Measurements from ENCODE around the gene TSPAN3. TPM values are rescaled to one million over a fixed set of nuclear protein-coding genes. Genes with fewer than 3 reads are reported as not detected.

Gene TSPAN3
- total RNA-seq, 1 experiment from 2014 or later = 205 TPM

DNA sequence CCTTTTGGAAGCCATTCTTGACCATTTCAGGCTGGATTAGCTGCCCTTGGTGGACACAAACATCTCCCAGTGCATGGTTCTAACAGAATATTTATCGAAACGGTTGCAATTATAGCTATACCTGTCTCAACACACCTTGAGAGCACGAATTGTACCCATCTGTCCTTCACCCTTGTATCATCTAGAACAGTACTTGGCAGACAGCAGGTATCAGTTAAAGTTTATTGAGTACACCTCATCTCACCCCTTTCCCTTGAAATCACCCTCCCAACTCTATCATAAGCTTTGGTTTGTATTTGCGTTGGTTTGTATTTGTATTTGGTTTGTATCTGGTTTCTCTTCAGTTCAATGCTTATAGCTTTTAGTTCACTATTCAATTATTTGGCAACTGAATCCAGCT is 12.4 kb downstream of the TSPAN3 start:
- no peaks in the 10 kb centered on the region for H3K9me3 ChIP-seq (ENCODE audit: low read length)
- no peaks in the 10 kb centered on the region for H3K9me2 ChIP-seq (replicated peaks; ENCODE audit: insufficient read depth, low read length)
- peaks cover 60% of the 10 kb centered on the region for H3K4me1 ChIP-seq (ENCODE audit: low read length)
- H3K4me2 ChIP-seq (ENCODE audit: low read depth, low read length, poor library complexity, severe bottlenecking) = no peak overlapping the region
- H3K36me3 ChIP-seq (ENCODE audit: insufficient read depth, low read length) = peaks cover 22% of the 10 kb centered on the region; the same call in 1 of the 2 replicates
- H3K9ac ChIP-seq (ENCODE audit: low read length) = no peak overlapping the region
- H3K4me3 ChIP-seq (ENCODE audit: low read length) = no peak overlapping the region
- H3K27me3 ChIP-seq (ENCODE audit: low read length) = no peaks in the 10 kb centered on the region
- no peak for DNase-seq
- no peak overlapping the region for H2AFZ ChIP-seq (ENCODE audit: low read length)
- H3K27ac ChIP-seq (ENCODE audit: low read length) = no peak overlapping the region
- H4K20me1 ChIP-seq (ENCODE audit: insufficient read depth, low read depth, low read length) = peaks cover 8% of the 10 kb centered on the region; the same call in 1 of the 2 replicates
- peaks cover 96% of the 10 kb centered on the region for H3K79me2 ChIP-seq (ENCODE audit: low read length)

DNA sequence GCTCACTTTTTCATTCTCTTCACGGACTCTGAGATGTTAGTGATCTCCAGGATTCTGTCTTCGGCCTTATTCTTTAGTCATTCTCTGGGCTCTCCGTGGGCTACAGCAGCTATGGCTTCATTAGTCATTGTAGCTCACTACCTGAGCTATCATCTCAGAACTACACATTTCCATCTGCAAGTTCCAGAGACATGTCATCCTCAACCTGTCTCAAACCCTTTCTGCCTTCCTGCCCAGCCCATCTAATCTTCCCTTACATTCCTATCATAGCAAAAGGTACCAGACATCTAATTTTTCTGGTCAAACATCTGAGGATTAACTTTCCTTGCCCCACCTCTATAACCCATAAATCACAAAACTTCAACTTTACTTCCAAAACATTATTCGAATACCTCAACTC is 13.2 kb downstream of the TSPAN3 start:
- H3K9ac ChIP-seq (ENCODE audit: low read length) = no peak overlapping the region
- H3K4me2 ChIP-seq (ENCODE audit: low read depth, low read length, poor library complexity, severe bottlenecking) = no peak overlapping the region
- no peaks in the 10 kb centered on the region for H3K27me3 ChIP-seq (ENCODE audit: low read length)
- H2AFZ ChIP-seq (ENCODE audit: low read length) = no peak overlapping the region
- H3K36me3 ChIP-seq (ENCODE audit: insufficient read depth, low read length) = peaks cover 25% of the 10 kb centered on the region; the same call in 1 of the 2 replicates
- H3K79me2 ChIP-seq (ENCODE audit: low read length) = peaks cover 91% of the 10 kb centered on the region
- H3K27ac ChIP-seq (ENCODE audit: low read length) = peak overlapping the region; percentile 31; the same call in 1 of the 2 replicates
- H3K9me2 ChIP-seq (replicated peaks; ENCODE audit: insufficient read depth, low read length) = no peaks in the 10 kb centered on the region
- DNase-seq = no peak
- peaks cover 8% of the 10 kb centered on the region; the same call in 1 of the 2 replicates for H4K20me1 ChIP-seq (ENCODE audit: insufficient read depth, low read depth, low read length)
- peaks cover 54% of the 10 kb centered on the region for H3K4me1 ChIP-seq (ENCODE audit: low read length)
- no peaks in the 10 kb centered on the region for H3K9me3 ChIP-seq (ENCODE audit: low read length)
- H3K4me3 ChIP-seq (ENCODE audit: low read length) = no peak overlapping the region

DNA sequence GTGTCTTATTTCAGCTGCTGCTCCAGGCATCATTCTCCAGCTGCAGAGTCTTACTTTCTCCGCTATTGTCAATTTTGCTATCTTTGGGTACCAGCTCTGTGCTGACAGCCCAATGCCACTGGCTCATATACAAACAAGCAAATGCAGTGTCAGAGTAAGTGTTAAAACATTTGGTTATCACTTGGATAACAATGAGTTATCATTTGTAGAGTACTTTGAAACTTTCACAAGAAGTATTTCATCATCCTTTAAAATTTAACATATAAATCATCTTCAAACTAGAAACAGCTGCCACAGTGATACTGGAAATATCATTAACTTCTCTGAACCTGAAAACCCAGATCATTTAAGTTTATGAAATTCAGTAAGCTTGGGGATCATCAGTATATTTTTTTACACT is 13.8 kb downstream of the TSPAN3 start:
- no peaks in the 10 kb centered on the region for H3K9me2 ChIP-seq (replicated peaks; ENCODE audit: insufficient read depth, low read length)

DNA sequence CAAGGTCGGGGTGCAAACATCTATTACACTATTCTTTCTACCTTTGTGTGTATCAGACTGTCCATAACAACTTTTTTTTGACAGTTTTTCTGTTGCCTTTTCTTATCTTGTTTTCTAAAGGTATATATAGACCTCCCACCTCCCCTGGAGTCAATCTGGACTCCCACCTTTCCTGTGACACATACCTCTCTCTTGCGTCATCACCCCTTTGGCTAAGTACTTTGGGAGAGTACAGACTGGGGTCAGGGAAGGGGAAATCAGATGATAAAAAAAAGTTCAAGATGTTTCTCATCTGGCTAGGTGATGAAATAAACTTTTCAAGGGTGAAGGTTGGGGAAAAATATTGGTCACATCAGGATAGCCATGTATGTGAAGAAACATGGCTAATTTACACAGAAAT is 17.2 kb downstream of the TSPAN3 start:
- Histone ChIP-seq H3K4me3 (ENCODE audit: low read length) (no peak overlapping the region), H3K9ac (ENCODE audit: low read length) (no peak overlapping the region), H3K9me2 (replicated peaks; ENCODE audit: insufficient read depth, low read length) (no peaks in the 10 kb centered on the region), H3K27me3 (ENCODE audit: low read length) (no peaks in the 10 kb centered on the region), H3K9me3 (ENCODE audit: low read length) (no peaks in the 10 kb centered on the region), H2AFZ (ENCODE audit: low read length) (no peak overlapping the region), H4K20me1 (ENCODE audit: insufficient read depth, low read depth, low read length) (0 out of 2 replicates have a peak, but pooled peaks cover 5% of the 10 kb centered on the region), H3K79me2 (ENCODE audit: low read length) (peaks cover 76% of the 10 kb centered on the region), H3K36me3 (ENCODE audit: insufficient read depth, low read length) (peaks cover 49% of the 10 kb centered on the region), H3K4me1 (ENCODE audit: low read length) (peaks cover 18% of the 10 kb centered on the region), H3K4me2 (ENCODE audit: low read depth, low read length, poor library complexity, severe bottlenecking) (no peak overlapping the region), H3K27ac (ENCODE audit: low read length) (no peak overlapping the region)
- DNase-seq = no peak

More for the DNA sequence above, 13.8 kb downstream of the TSPAN3 start:
- DNase-seq = no peak
- H3K27ac ChIP-seq (ENCODE audit: low read length) = peak overlapping the region; percentile 31; the same call in 1 of the 2 replicates
- H3K4me2 ChIP-seq (ENCODE audit: low read depth, low read length, poor library complexity, severe bottlenecking) = no peak overlapping the region
- peaks cover 48% of the 10 kb centered on the region for H3K4me1 ChIP-seq (ENCODE audit: low read length)
- peaks cover 8% of the 10 kb centered on the region; the same call in 1 of the 2 replicates for H4K20me1 ChIP-seq (ENCODE audit: insufficient read depth, low read depth, low read length)
- no peak overlapping the region for H3K9ac ChIP-seq (ENCODE audit: low read length)
- H3K36me3 ChIP-seq (ENCODE audit: insufficient read depth, low read length) = peaks cover 31% of the 10 kb centered on the region
- H3K27me3 ChIP-seq (ENCODE audit: low read length) = no peaks in the 10 kb centered on the region
- no peaks in the 10 kb centered on the region for H3K9me3 ChIP-seq (ENCODE audit: low read length)
- peaks cover 91% of the 10 kb centered on the region for H3K79me2 ChIP-seq (ENCODE audit: low read length)
- H2AFZ ChIP-seq (ENCODE audit: low read length) = no peak overlapping the region
- no peak overlapping the region for H3K4me3 ChIP-seq (ENCODE audit: low read length)

DNA sequence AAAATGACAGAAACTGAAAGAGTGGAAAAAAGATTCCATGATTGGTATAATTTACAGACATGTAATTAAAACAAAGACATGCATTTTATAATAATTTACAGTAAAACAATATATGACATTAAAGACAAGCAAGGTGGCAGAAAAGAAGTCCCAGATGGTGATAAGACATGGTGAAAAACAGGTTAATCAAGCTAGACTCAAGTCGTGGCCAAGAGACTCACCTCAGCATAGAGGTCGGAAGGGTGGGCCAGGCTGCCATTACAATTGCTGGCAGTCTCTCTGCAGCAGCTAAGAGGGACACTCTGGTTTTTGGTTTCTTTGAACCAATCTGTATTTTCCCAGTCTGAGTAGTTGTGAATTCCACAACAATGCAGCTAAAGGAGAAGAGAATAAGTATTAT is 18.4 kb downstream of the TSPAN3 start:
- Histone ChIP-seq H3K27ac (ENCODE audit: low read length) (no peak overlapping the region), H3K9ac (ENCODE audit: low read length) (no peak overlapping the region), H3K4me3 (ENCODE audit: low read length) (no peak overlapping the region), H3K9me3 (ENCODE audit: low read length) (no peaks in the 10 kb centered on the region), H3K4me1 (ENCODE audit: low read length) (peaks cover 7% of the 10 kb centered on the region), H3K36me3 (ENCODE audit: insufficient read depth, low read length) (peaks cover 60% of the 10 kb centered on the region), H3K9me2 (replicated peaks; ENCODE audit: insufficient read depth, low read length) (no peaks in the 10 kb centered on the region), H3K27me3 (ENCODE audit: low read length) (no peaks in the 10 kb centered on the region), H3K4me2 (ENCODE audit: low read depth, low read length, poor library complexity, severe bottlenecking) (no peak overlapping the region), H2AFZ (ENCODE audit: low read length) (no peak overlapping the region), H3K79me2 (ENCODE audit: low read length) (peaks cover 73% of the 10 kb centered on the region), H4K20me1 (ENCODE audit: insufficient read depth, low read depth, low read length) (no peaks in the 10 kb centered on the region)
- no peak for DNase-seq

DNA sequence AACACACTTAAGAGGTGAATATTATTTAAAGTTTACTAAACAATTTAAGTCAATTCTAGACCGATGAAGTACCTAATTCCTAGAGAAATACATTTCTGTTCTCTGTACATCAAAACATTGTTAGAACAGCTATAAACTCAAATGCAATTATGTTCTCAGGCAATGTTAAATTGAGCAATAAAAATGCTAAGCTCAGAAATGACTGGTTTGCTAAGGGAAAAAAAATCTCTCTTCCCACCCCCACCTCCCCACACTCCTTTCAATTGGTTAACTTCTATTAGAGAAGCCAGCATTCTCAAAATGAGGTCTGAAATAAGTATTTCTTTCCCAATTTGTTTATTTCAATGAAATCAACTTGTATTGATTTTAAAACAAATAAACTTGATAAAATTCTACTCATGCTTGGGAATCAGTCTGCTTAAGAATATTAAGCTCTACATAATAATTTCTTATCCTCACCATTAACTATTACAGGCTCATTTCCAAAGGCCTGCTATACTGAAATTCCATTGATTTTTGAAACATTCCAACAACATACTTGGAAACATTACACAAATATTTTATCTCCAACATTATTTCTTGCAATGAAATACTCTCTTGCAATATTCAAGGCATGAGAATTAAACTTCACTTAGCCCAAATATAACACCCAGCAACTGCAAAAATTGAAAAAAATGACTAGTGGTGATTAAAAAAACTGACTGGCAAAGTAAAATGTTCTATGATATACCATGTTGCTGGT is 22.6 kb downstream of the TSPAN3 start:
- DNase-seq = no peak
- Histone ChIP-seq H3K27me3 (ENCODE audit: low read length) (no peaks in the 10 kb centered on the region), H3K4me2 (ENCODE audit: low read depth, low read length, poor library complexity, severe bottlenecking) (no peak overlapping the region), H2AFZ (ENCODE audit: low read length) (no peak overlapping the region), H3K4me1 (ENCODE audit: low read length) (peaks cover 17% of the 10 kb centered on the region), H3K9me2 (replicated peaks; ENCODE audit: insufficient read depth, low read length) (no peaks in the 10 kb centered on the region), H3K27ac (ENCODE audit: low read length) (no peak overlapping the region), H3K9me3 (ENCODE audit: low read length) (no peaks in the 10 kb centered on the region), H3K36me3 (ENCODE audit: insufficient read depth, low read length) (peaks cover 74% of the 10 kb centered on the region), H4K20me1 (ENCODE audit: insufficient read depth, low read depth, low read length) (no peaks in the 10 kb centered on the region), H3K4me3 (ENCODE audit: low read length) (no peak overlapping the region), H3K9ac (ENCODE audit: low read length) (no peak overlapping the region), H3K79me2 (ENCODE audit: low read length) (peaks cover 39% of the 10 kb centered on the region)

DNA sequence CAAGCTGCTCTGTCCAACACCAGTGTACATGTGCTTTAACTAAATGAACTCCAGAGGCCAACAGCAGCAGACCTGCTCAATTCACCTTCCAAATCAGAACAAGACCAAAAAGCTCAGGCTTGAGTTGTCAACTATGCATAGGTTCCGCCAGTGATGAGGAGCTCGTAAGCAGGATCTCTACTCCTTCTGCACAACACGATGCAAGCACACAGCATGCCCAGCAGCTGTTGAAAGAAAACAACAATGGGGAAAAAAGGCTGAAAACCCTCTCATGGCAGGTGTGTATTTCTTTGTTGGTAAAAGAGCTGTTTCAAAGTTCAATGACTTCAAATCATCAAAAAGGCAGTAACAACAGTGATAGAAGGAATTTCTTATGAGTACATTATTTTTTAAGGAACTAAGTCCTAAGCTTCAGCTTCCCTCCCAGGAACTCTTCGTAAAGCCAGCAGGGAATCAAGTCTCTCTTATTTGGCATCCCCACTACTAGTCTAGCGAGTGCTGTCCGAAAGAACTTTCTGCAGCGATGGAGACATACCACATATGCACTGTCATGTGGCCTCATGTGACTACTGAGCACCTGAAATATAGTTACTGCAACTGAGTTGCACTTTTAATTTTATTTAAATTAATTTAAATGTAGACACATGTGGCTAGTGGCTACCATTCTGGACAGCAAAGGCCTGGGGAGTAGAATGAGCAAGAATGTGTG is 24.1 kb downstream of the TSPAN3 start:
- Histone ChIP-seq H3K9me3 (ENCODE audit: low read length) (no peaks in the 10 kb centered on the region), H3K4me1 (ENCODE audit: low read length) (peaks cover 17% of the 10 kb centered on the region), H3K9ac (ENCODE audit: low read length) (no peak overlapping the region), H3K4me2 (ENCODE audit: low read depth, low read length, poor library complexity, severe bottlenecking) (no peak overlapping the region), H3K36me3 (ENCODE audit: insufficient read depth, low read length) (peaks cover 67% of the 10 kb centered on the region), H3K9me2 (replicated peaks; ENCODE audit: insufficient read depth, low read length) (no peaks in the 10 kb centered on the region), H3K4me3 (ENCODE audit: low read length) (no peak overlapping the region), H3K27me3 (ENCODE audit: low read length) (no peaks in the 10 kb centered on the region), H4K20me1 (ENCODE audit: insufficient read depth, low read depth, low read length) (no peaks in the 10 kb centered on the region), H3K79me2 (ENCODE audit: low read length) (peaks cover 28% of the 10 kb centered on the region), H3K27ac (ENCODE audit: low read length) (no peak overlapping the region), H2AFZ (ENCODE audit: low read length) (no peak overlapping the region)
- no peak for DNase-seq

DNA sequence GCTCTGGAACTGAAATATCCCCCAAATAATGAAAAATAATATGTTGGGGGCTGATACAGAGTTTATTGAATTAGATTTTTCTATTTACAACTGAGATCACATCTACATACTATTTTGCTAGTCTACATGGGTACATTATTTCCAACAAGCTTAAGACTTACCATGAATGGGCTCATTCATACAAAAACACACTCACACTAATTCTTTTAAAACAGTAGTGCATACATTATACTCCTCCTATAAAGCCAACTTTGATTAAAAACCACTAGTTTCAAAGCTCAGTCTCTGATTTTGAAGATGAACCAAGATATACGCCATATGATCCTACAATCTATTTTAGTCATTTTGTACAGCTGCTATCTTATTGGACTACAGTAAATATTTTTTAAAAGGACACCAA is 24.9 kb downstream of the TSPAN3 start:
- Histone ChIP-seq H3K27ac (ENCODE audit: low read length) (no peak overlapping the region), H3K79me2 (ENCODE audit: low read length) (peaks cover 25% of the 10 kb centered on the region), H3K4me3 (ENCODE audit: low read length) (no peak overlapping the region), H3K4me1 (ENCODE audit: low read length) (peaks cover 19% of the 10 kb centered on the region), H4K20me1 (ENCODE audit: insufficient read depth, low read depth, low read length) (no peaks in the 10 kb centered on the region), H3K9me3 (ENCODE audit: low read length) (no peaks in the 10 kb centered on the region), H3K9me2 (replicated peaks; ENCODE audit: insufficient read depth, low read length) (no peaks in the 10 kb centered on the region), H3K27me3 (ENCODE audit: low read length) (no peaks in the 10 kb centered on the region), H3K36me3 (ENCODE audit: insufficient read depth, low read length) (peaks cover 70% of the 10 kb centered on the region), H3K4me2 (ENCODE audit: low read depth, low read length, poor library complexity, severe bottlenecking) (no peak overlapping the region), H3K9ac (ENCODE audit: low read length) (no peak overlapping the region), H2AFZ (ENCODE audit: low read length) (no peak overlapping the region)
- no peak for DNase-seq

All from Karpas-422 (cell line).